ENCODE measurements around the gene EP300.

EP300 gene

GRCh38 chr22:41215926-41216325, 123.5 kb downstream of the EP300 start:
- DNase-seq, result no peak

DNA sequence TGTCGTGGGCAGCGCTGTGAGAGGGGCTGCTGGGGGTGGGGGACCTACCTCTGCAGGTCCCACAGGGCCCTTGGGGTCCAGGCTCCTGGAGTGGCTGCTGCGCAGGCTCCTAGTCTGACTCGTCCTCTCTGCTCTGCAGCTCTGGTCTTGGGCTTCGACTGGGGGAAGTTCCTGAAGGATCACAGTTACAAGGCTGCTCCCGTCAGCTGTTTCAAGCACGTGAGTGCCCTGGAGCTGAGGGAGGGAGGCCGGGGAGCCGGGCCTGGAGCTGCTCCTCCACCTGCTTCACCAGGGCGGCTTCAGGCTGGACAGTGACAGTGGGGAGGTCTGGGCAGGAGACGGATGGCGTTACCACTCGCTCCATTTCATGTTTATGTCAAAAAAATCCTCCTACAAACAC, 124.6 kb downstream of the EP300 start:
- DNase-seq, result peak; percentile 46

DNA sequence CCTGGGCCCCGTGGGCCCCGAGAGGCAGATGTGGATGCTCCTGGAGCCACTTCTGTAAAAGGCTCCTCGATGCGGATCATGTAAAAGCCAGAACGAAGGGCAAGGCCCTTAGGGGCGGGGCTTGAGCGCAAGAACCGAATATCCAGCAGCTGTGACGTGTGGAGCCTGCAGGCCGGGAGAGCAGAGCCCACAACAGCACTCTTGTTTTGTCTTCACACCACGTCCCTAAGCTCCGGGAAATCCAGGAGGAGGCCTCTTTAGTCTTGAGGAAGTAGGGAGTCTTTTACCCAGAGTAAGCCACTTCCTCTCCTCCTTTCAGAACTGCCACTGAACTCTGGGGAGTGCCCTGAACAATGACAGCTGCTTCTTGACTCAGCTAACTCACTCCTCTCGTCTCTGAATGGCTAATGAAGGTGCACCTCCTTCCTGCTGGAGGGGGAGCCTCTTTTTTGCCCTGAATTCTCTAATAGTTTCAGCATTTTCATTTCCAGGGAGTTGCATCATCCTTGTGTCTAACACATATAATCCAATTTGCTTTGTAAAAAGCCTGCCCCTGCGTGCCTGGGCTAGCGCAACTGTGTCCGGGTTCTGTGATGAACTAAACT, 125.3 kb downstream of the EP300 start:
- DNase-seq, result peak; percentile 46

DNA sequence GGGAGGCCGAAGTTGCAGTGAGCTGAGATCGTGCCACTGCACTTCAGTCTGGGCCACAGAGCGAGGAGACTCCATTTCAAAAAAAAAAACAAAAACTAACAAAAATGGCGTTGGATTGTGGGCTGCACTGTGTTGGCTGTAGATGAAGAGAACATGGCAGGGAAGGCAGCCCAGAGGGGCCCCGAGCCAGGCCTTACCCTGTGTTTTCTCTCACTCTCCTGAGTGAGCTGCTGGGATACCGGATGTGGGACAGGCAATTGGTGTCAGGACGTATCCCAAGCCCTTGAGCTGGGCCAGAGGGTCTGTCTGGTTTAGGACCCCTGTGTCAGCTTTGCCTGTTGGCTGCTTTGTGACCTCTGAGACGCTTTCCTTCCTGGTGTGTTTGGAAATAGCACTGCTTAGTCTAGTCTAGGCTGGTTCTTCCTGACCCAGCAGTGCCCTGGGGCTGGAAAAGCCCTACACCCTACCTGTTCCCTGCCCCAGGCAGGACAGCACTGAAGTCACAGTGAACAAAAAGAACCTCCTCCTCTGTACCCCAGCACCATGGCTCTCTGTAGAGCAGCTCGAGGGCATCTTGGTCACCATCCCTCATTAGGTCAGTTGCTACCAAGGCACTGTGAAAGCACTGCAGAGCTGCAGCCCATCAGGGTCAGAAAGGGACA, 130.6 kb downstream of the EP300 start:
- no peak for DNase-seq

GRCh38 chr22:41223535-41223934, 131.1 kb downstream of the EP300 start:
- no peak for DNase-seq

GRCh38 chr22:41226723-41227655, 134.6 kb downstream of the EP300 start:
- DNase-seq, result no peak

DNA sequence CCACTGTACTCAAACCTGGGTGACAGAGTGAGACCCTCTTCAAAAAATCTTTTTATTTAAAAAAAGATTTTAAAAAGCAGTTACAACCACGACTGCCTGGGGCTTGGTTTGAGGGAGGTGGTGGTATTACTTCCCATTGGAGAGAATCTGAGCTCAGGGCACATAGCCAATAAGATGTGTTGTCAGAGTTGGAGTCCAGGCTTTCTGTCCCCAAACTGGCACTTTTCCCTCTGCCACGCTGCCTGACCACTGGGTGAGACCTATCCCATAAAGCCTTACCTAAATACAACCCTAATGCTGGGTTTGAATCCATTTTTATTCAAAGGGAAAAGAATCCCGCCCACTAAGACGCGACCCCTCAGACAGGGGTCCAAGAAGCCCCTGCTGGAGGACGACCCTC, 136.8 kb downstream of the EP300 start:
- no peak for DNase-seq
